ENCODE measurements around the gene TNS3.

The TNS3 gene

DNA sequence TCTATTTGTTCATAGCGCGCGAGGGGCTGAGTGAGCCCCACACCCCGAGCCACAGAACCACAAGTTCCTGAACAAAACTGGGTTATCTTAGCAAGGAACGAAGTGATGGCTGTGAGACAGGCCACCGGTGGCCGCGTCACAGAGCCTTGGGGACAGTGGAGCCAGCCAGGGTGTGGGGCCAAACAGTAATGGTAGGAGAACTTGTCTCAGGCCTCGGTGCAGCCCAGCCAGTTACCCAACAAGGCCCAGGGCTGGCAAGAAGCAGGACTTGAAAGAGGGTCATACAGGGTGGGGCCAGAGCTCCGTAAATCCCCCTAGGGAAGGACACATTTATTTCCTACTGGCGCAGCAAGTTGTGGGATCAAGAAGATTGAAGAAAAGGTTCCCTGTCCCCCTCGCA lies 39.4 kb upstream of the TNS3 start:
- TF ChIP-seq, protein P1, sequence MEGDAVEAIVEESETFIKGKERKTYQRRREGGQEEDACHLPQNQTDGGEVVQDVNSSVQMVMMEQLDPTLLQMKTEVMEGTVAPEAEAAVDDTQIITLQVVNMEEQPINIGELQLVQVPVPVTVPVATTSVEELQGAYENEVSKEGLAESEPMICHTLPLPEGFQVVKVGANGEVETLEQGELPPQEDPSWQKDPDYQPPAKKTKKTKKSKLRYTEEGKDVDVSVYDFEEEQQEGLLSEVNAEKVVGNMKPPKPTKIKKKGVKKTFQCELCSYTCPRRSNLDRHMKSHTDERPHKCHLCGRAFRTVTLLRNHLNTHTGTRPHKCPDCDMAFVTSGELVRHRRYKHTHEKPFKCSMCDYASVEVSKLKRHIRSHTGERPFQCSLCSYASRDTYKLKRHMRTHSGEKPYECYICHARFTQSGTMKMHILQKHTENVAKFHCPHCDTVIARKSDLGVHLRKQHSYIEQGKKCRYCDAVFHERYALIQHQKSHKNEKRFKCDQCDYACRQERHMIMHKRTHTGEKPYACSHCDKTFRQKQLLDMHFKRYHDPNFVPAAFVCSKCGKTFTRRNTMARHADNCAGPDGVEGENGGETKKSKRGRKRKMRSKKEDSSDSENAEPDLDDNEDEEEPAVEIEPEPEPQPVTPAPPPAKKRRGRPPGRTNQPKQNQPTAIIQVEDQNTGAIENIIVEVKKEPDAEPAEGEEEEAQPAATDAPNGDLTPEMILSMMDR (conservative IDR thresholded peaks at IDR 0.05; ENCODE audit: low read depth, low read length) = no peak
- no peaks in the 10 kb centered on the region for H3K36me3 ChIP-seq (ENCODE audit: insufficient read depth)
- no peak overlapping the region for H3K4me2 ChIP-seq
- H3K9ac ChIP-seq = no peak overlapping the region
- H4K20me1 ChIP-seq (ENCODE audit: insufficient read depth) = no peaks in the 10 kb centered on the region
- H3K79me2 ChIP-seq (ENCODE audit: insufficient read depth, low read depth) = no peaks in the 10 kb centered on the region
- H3K4me3 ChIP-seq (IDR thresholded peaks at IDR 0.05; ENCODE audit: insufficient read depth, low read depth, low read length) = no peak overlapping the region
- H2AFZ ChIP-seq (ENCODE audit: low read depth) = no peak overlapping the region
- H3K27ac ChIP-seq = no peak overlapping the region
- no peaks in the 10 kb centered on the region for H3K27me3 ChIP-seq (ENCODE audit: insufficient read depth, low read depth)
- H3K4me1 ChIP-seq (ENCODE audit: low read depth, poor library complexity, severe bottlenecking) = no peaks in the 10 kb centered on the region

DNA sequence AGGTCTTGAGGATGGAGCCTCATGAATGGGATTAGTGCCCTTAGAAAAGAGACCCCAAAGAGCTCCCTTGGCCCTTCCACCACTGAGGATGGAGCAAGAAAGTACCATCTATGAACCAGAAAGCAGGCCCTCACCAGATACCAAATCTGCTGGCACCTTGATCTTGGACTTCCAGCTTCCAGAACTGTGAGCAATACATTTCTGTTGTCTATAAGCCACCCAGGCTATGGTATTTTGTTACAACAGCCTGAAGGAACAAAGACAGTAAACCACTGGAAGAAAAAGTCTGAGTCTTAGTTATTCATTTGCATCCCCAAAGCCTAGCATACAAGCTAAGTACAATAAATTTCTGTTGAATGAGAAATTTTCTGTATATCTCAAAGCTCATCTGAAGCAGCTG lies 37.9 kb upstream of the TNS3 start:
- no peak overlapping the region for H3K27ac ChIP-seq
- H3K79me2 ChIP-seq (ENCODE audit: insufficient read depth, low read depth) = no peaks in the 10 kb centered on the region
- H3K4me3 ChIP-seq (IDR thresholded peaks at IDR 0.05; ENCODE audit: insufficient read depth, low read depth, low read length) = no peak overlapping the region
- no peak overlapping the region for H3K9ac ChIP-seq
- H2AFZ ChIP-seq (ENCODE audit: low read depth) = no peak overlapping the region
- H3K4me1 ChIP-seq (ENCODE audit: low read depth, poor library complexity, severe bottlenecking) = no peaks in the 10 kb centered on the region
- no peak overlapping the region for H3K4me2 ChIP-seq
- TF ChIP-seq, protein P1 (conservative IDR thresholded peaks at IDR 0.05; ENCODE audit: low read depth, low read length) = no peak
- H4K20me1 ChIP-seq (ENCODE audit: insufficient read depth) = no peaks in the 10 kb centered on the region
- H3K36me3 ChIP-seq (ENCODE audit: insufficient read depth) = no peaks in the 10 kb centered on the region
- H3K27me3 ChIP-seq (ENCODE audit: insufficient read depth, low read depth) = no peaks in the 10 kb centered on the region

DNA sequence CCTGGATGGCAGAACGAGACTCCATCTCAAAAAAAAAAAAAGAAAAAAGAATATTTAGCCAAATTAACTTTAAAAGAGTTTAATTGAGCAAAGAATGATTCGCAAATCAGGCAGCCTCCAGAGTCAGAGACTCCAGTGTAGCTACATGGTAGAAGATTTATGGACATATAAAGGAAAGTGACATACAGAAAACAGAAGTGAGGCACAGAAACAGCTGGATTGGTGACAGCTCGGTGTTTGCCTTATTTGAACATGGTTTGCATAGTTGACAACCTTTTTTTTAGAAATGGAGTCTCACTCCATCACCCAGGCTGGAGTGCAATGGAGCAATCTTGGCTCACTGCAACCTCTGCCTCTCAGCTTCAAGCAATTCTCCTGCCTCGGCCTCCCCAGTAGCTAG lies 35.2 kb upstream of the TNS3 start:
- H3K4me2 ChIP-seq = no peak overlapping the region

DNA sequence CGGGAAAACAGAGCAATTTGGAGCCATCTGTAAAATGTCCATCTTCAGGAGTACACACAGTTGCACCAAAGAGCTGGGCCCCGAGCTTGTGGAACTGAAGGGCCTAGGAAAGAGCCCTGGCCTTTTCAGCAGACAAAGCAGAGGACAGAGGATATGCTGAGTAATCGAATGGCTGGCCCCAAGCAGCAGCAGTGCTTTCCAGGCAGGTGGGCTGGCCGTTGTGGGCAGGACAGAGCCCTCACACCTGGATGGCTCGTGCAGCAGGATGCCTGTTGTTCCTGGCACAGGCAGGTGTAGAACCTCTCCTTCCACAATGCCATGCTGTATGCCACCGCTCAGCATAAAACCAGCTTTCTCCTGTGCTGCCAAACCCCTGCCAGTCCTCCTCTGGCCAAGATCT lies 32.5 kb upstream of the TNS3 start:
- H3K4me3 ChIP-seq (IDR thresholded peaks at IDR 0.05; ENCODE audit: insufficient read depth, low read depth, low read length) = no peak overlapping the region
- no peak overlapping the region for H3K4me2 ChIP-seq
- H3K27ac ChIP-seq = no peak overlapping the region
- no peaks in the 10 kb centered on the region for H3K4me1 ChIP-seq (ENCODE audit: low read depth, poor library complexity, severe bottlenecking)
- H2AFZ ChIP-seq (ENCODE audit: low read depth) = no peak overlapping the region
- H3K27me3 ChIP-seq (ENCODE audit: insufficient read depth, low read depth) = no peaks in the 10 kb centered on the region
- H3K36me3 ChIP-seq (ENCODE audit: insufficient read depth) = no peaks in the 10 kb centered on the region
- H3K79me2 ChIP-seq (ENCODE audit: insufficient read depth, low read depth) = no peaks in the 10 kb centered on the region
- TF ChIP-seq, protein P1 (conservative IDR thresholded peaks at IDR 0.05; ENCODE audit: low read depth, low read length) = no peak
- H3K9ac ChIP-seq = no peak overlapping the region
- no peaks in the 10 kb centered on the region for H4K20me1 ChIP-seq (ENCODE audit: insufficient read depth)

More for the DNA sequence above, 35.2 kb upstream of the TNS3 start:
- no peaks in the 10 kb centered on the region for H3K4me1 ChIP-seq (ENCODE audit: low read depth, poor library complexity, severe bottlenecking)
- H3K4me3 ChIP-seq (IDR thresholded peaks at IDR 0.05; ENCODE audit: insufficient read depth, low read depth, low read length) = no peak overlapping the region
- no peak overlapping the region for H3K9ac ChIP-seq
- H3K36me3 ChIP-seq (ENCODE audit: insufficient read depth) = no peaks in the 10 kb centered on the region
- TF ChIP-seq, protein P1 (conservative IDR thresholded peaks at IDR 0.05; ENCODE audit: low read depth, low read length) = no peak
- no peaks in the 10 kb centered on the region for H3K79me2 ChIP-seq (ENCODE audit: insufficient read depth, low read depth)
- H4K20me1 ChIP-seq (ENCODE audit: insufficient read depth) = no peaks in the 10 kb centered on the region
- H3K27me3 ChIP-seq (ENCODE audit: insufficient read depth, low read depth) = no peaks in the 10 kb centered on the region
- no peak overlapping the region for H2AFZ ChIP-seq (ENCODE audit: low read depth)
- H3K27ac ChIP-seq = no peak overlapping the region

All from KMS-11 (cell line).